IMR-90 (cell line): ENCODE measurements around the gene DOCK2. TPM values are rescaled to one million over a fixed set of nuclear protein-coding genes. Genes with fewer than 3 reads are reported as not detected.

Experiments
- ATAC-seq: fragments of 200-7000 bp; cut with Tn5 transposase; 2 replicates; pipeline ENCODE4 v1.9.1; 2020; ENCODE audit warnings: low read depth, mild to moderate bottlenecking, moderate library complexity
- BruUV-seq: library from RNA; stranded (reverse); fragments of 400-500 nt; replicated peaks from 2 replicates; lab custom pipeline; 2021; lab: Mats Ljungman, UMichigan
- CTCF ChIA-PET: fragments of 300-600 bp; formaldehyde crosslinking; extraction: SDS; loops from one replicate; lab custom pipeline; 2021; ENCODE audit warnings: antibody characterized with exemption; lab: Yijun Ruan, JAX
- POLR2A ChIA-PET: fragments of 300-600 bp; sonication (Branson Sonifier 250); formaldehyde crosslinking; loops from one replicate; lab custom pipeline; 2022; ENCODE audit warnings: antibody characterized with exemption; ENCODE audit not compliant: unreplicated experiment; lab: Charles Lee
- DNase-seq: peaks from one replicate; pipeline ENCODE4 v3.0.0; 2013
- H2AFZ ChIP-seq: replicated peaks from 2 replicates; pipeline ENCODE3; 2013; ENCODE audit warnings: low read length, mild to moderate bottlenecking; ENCODE audit not compliant: poor library complexity
- H2AK5ac ChIP-seq: 2 replicates; pipeline ENCODE4 v1.6.1; 2013; ENCODE audit warnings: low read depth, low read length, inconsistent platforms
- H2AK9ac ChIP-seq: replicated peaks from 2 replicates; pipeline ENCODE3; 2013; ENCODE audit warnings: mild to moderate bottlenecking, low read depth, low read length, moderate library complexity; ENCODE audit not compliant: poor library complexity
- H2BK120ac ChIP-seq: 2 replicates; pipeline ENCODE4 v1.6.1; 2013; ENCODE audit warnings: low read depth, low read length, inconsistent platforms
- H2BK15ac ChIP-seq: 3 replicates; pipeline ENCODE4 v1.6.1; 2013; ENCODE audit warnings: low read depth, low read length, inconsistent platforms
- H2BK20ac ChIP-seq: 2 replicates; pipeline ENCODE4 v1.6.1; 2013; ENCODE audit warnings: low read depth, mild to moderate bottlenecking, inconsistent platforms, low read length, moderate library complexity
- H2BK5ac ChIP-seq: 2 replicates; pipeline ENCODE4 v1.6.1; 2013; ENCODE audit warnings: mild to moderate bottlenecking, low read depth, low read length, inconsistent platforms; ENCODE audit not compliant: poor library complexity, severe bottlenecking
- H3K14ac ChIP-seq: replicated peaks from 2 replicates; pipeline ENCODE4 v1.6.1; 2013; ENCODE audit warnings: low read depth, low read length, inconsistent platforms
- H3K18ac ChIP-seq: 2 replicates; pipeline ENCODE4 v1.6.1; 2013; ENCODE audit warnings: low read depth, low read length, control low read depth
- H3K23ac ChIP-seq: 2 replicates; pipeline ENCODE4 v1.6.1; 2013; ENCODE audit warnings: low read depth, low read length, inconsistent platforms
- H3K27ac ChIP-seq: 2 replicates; pipeline ENCODE4 v1.5.1; 2013; ENCODE audit warnings: mild to moderate bottlenecking, control low read depth, low read length; ENCODE audit not compliant: insufficient read depth
- H3K27me3 ChIP-seq: 2 replicates; pipeline ENCODE4 v1.6.1; 2013; ENCODE audit warnings: low read length; ENCODE audit not compliant: control insufficient read depth, insufficient read depth
- H3K36me3 ChIP-seq: 2 replicates; pipeline ENCODE4 v1.6.1; 2013; ENCODE audit warnings: low read length, mixed read lengths; ENCODE audit not compliant: control insufficient read depth, insufficient read depth
- H3K4ac ChIP-seq: 2 replicates; pipeline ENCODE4 v1.6.1; 2013; ENCODE audit warnings: low read depth, low read length, inconsistent platforms
- H3K4me1 ChIP-seq: 2 replicates; pipeline ENCODE4 v1.6.1; 2013; ENCODE audit warnings: low read length, mixed read lengths; ENCODE audit not compliant: control insufficient read depth, insufficient read depth
- H3K4me2 ChIP-seq: 2 replicates; pipeline ENCODE4 v1.6.1; 2013; ENCODE audit warnings: low read depth, mild to moderate bottlenecking, control low read depth, low read length, moderate library complexity
- H3K4me3 ChIP-seq: 2 replicates; pipeline ENCODE4 v1.5.1; 2013; ENCODE audit warnings: low read depth, mild to moderate bottlenecking, control low read depth, low read length, moderate library complexity; ENCODE audit not compliant: insufficient read depth
- H3K56ac ChIP-seq: 2 replicates; pipeline ENCODE4 v1.6.1; 2013; ENCODE audit warnings: low read length, inconsistent platforms; ENCODE audit not compliant: insufficient read depth; ENCODE audit errors: extremely low read depth
- H3K79me1 ChIP-seq, 2 experiments: 2 replicates each; pipeline ENCODE4 v1.6.1; 2013; ENCODE audit warnings: low read length in 2 of 2, inconsistent platforms in 1 of 2, low read depth in 1 of 2
- H3K9ac ChIP-seq: 2 replicates; pipeline ENCODE4 v1.6.1; 2013; ENCODE audit warnings: low read depth, low read length, control low read depth
- H3K9me1 ChIP-seq: 2 replicates; pipeline ENCODE4 v1.6.1; 2013; ENCODE audit warnings: low read length, inconsistent platforms; ENCODE audit not compliant: insufficient read depth
- H3K9me3 ChIP-seq: 2 replicates; pipeline ENCODE4 v1.6.1; 2013; ENCODE audit warnings: low read length; ENCODE audit not compliant: control insufficient read depth, insufficient read depth
- H4K20me1 ChIP-seq: 2 replicates; pipeline ENCODE4 v1.6.1; 2013; ENCODE audit warnings: low read length, inconsistent platforms; ENCODE audit not compliant: insufficient read depth
- H4K5ac ChIP-seq: 2 replicates; pipeline ENCODE4 v1.6.1; 2013; ENCODE audit warnings: mild to moderate bottlenecking, low read depth, low read length, control low read depth
- H4K8ac ChIP-seq, 2 experiments: 2 replicates each; pipeline ENCODE4 v1.6.1; 2013; ENCODE audit warnings: low read depth in 2 of 2, low read length in 2 of 2, control low read depth in 1 of 2, inconsistent platforms in 1 of 2
- H4K91ac ChIP-seq: 2 replicates; pipeline ENCODE4 v1.6.1; 2013; ENCODE audit warnings: low read depth, low read length, inconsistent platforms; ENCODE audit not compliant: insufficient read depth
- MAZ ChIP-seq: IDR thresholded peaks from 2 replicates; pipeline ENCODE4 v1.6.1; 2012; ENCODE audit warnings: low read depth, mild to moderate bottlenecking, low read length, improper control_type of control experiment, moderate library complexity, borderline replicate concordance
- MXI1 ChIP-seq: IDR thresholded peaks from 2 replicates; pipeline ENCODE4 v1.6.1; 2012; ENCODE audit warnings: low read depth, mild to moderate bottlenecking, low read length, moderate library complexity, borderline replicate concordance
- POLR2A ChIP-seq: IDR thresholded peaks from 2 replicates; pipeline ENCODE4 v1.6.1; 2012; ENCODE audit warnings: mild to moderate bottlenecking, low read depth, low read length
- RAD21 ChIP-seq: IDR thresholded peaks from 2 replicates; pipeline ENCODE4 v1.6.1; 2012; ENCODE audit warnings: low read length, improper control_type of control experiment
- RFX5 ChIP-seq: IDR thresholded peaks from 2 replicates; pipeline ENCODE4 v1.8.0; 2012; ENCODE audit warnings: low read depth, mild to moderate bottlenecking, low read length, moderate library complexity
- SMC3 ChIP-seq: fragments of 150-350 bp; IDR thresholded peaks from 2 replicates; pipeline ENCODE4 v1.6.1; 2016; ENCODE audit warnings: low read depth, mild to moderate bottlenecking, antibody characterized with exemption, low read length, moderate library complexity
- WGBS, 2 experiments: methylation state at CpG; one replicate each; pipeline versions ENCODE4 v1.1.5 to v1.1.7; 2013; ENCODE audit warnings: missing lambda C conversion rate in 2 of 2; ENCODE audit not compliant: insufficient read length in 1 of 2; ENCODE audit errors: extremely low coverage in 2 of 2; 5-methylcytosine and 5-hydroxymethylcytosine counted together
- dilution Hi-C: fragments of 300-500 bp; cut with HindIII; formaldehyde crosslinking; loops from one replicate; pipeline ENCODE4 v1.14.3; 2018; ENCODE audit warnings: low sequenced_read_pairs; ENCODE audit not compliant: unreplicated experiment
- in situ Hi-C: fragments of 300-500 bp; cut with MboI; formaldehyde crosslinking; loops from 3 replicates; pipeline ENCODE4 v1.14.3; 2019; ENCODE audit warnings: low sequenced_read_pairs, inconsistent platforms, mixed read lengths
- intact Hi-C: fragments of 100-400 bp; cut with micrococcal nuclease; formaldehyde crosslinking; loops from 2 replicates; pipeline ENCODE4 v1.10.0; 2022
- polyA plus RNA-seq, 3 experiments: library from polyadenylated mRNA; depleted of rRNA; stranded (reverse); fragments of >200 nt; gene quantifications; 2 replicates each; pipeline ENCODE4 v1.2.3, GENCODE V29; 2012; ENCODE audit warnings: low replicate concordance in 1 of 3
- total RNA-seq: library from RNA; depleted of rRNA; stranded (reverse); fragments of >200 nt; gene quantifications from 2 replicates; pipeline ENCODE4 v1.2.3, GENCODE V29; 2012
- TF ChIP-seq, protein P1 (sequence below): fragments of 150-350 bp; IDR thresholded peaks from 2 replicates; pipeline ENCODE4 v1.6.1; 2016; ENCODE audit warnings: low read depth, mild to moderate bottlenecking, low read length, moderate library complexity, borderline replicate concordance

DOCK2 gene
- total and polyA plus RNA-seq, 2 of the 4 experiments (the other 2 are of a cell fraction) = 0.72 to 3.0 TPM

DNA sequence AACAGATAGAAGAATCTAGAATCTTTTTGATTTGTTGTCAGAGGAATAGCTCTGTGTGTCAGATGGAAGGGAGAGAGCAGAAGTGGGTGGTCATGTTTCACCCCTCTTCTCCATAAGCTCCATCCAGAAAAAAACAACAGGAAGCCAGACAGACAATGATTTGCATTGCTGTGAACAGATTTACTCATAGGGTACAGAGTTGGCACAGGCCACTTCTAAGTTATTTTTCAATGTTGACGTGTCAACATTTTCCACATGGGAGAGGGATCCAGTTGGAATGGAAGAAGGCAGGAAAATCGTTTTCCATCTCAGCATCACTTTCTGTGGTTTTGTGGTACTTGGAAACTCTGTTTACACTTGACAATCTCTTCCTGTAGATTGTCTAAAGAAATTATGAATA is 256.5 kb downstream of the DOCK2 start:
- Histone ChIP-seq H2AK9ac (no peak overlapping the region), H3K4me1 (peaks cover 4% of the 10 kb centered on the region), H3K56ac (no peak overlapping the region; the same call in 1 of the 2 replicates), H3K27ac (no peak overlapping the region), H3K23ac (no peak overlapping the region), H3K14ac (peak overlapping the region; percentile 31; the same call in 1 of the 2 replicates), H3K79me1 (peaks cover 6 to 23% of the 10 kb centered on the region in 2 experiments; a peak in 3 of 4 replicates), H3K9ac (no peak overlapping the region), H2AFZ (no peak overlapping the region), H2BK15ac (no peak overlapping the region), H3K4me3 (no peak overlapping the region), H3K36me3 (no peaks in the 10 kb centered on the region), H3K27me3 (no peaks in the 10 kb centered on the region), H4K20me1 (no peaks in the 10 kb centered on the region), H3K4me2 (no peak overlapping the region), H3K9me1 (no peaks in the 10 kb centered on the region; the same call in 1 of the 2 replicates), H4K8ac (no peak overlapping the region), H2BK120ac (no peak overlapping the region), H3K4ac (no peak overlapping the region), H2AK5ac (no peak overlapping the region), H3K18ac (no peak overlapping the region), H4K91ac (no peak overlapping the region), H3K9me3 (no peaks in the 10 kb centered on the region), H4K5ac (no peak overlapping the region), H2BK20ac (no peak overlapping the region), H2BK5ac (no peak overlapping the region)
- intact Hi-C loops (no loop called here), dilution Hi-C loops (no loop called here), in situ Hi-C loops (no loop called here)
- POLR2A ChIA-PET = no interaction called here
- DNase-seq (no peak), ATAC-seq (no peak)
- BruUV-seq = no TSS peak
- TF ChIP-seq MXI1 (no peak), RFX5 (no peak), RAD21 (no peak), SMC3 (no peak), POLR2A (no peak), MAZ (no peak)
- TF ChIP-seq, protein P1, sequence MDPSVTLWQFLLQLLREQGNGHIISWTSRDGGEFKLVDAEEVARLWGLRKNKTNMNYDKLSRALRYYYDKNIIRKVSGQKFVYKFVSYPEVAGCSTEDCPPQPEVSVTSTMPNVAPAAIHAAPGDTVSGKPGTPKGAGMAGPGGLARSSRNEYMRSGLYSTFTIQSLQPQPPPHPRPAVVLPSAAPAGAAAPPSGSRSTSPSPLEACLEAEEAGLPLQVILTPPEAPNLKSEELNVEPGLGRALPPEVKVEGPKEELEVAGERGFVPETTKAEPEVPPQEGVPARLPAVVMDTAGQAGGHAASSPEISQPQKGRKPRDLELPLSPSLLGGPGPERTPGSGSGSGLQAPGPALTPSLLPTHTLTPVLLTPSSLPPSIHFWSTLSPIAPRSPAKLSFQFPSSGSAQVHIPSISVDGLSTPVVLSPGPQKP = no peak
- WGBS, 2 experiments = no CpG with 5 or more reads among the region's 2 CpGs
- CTCF ChIA-PET = interaction anchor here (1.3 kb wide), 1 partner anchor 17 kb away, joined by 4 read pairs; no protein-coding TSS in a partner anchor
